SU-DHL-6 (cell line): ENCODE results near the gene DNASE1L1.

Experiments
- H2AFZ ChIP-seq: fragments of 200-600 bp; sonication (generic); 2 replicates; pipeline ENCODE4 v1.6.1; 2014; ENCODE audit warnings: low read depth, mild to moderate bottlenecking, moderate library complexity, mixed read lengths, antibody characterized with exemption, low read length; ENCODE audit not compliant: severe bottlenecking
- H3F3A ChIP-seq: fragments of 200-600 bp; shearing (Covaris generic); 2 replicates; pipeline ENCODE4 v1.6.0; 2016; ENCODE audit warnings: antibody characterized with exemption, mild to moderate bottlenecking; ENCODE audit not compliant: insufficient read depth
- H3K27ac ChIP-seq: fragments of 200-600 bp; sonication (generic); 2 replicates; pipeline ENCODE4 v1.5.1; 2016; ENCODE audit warnings: low read depth, mild to moderate bottlenecking, low read length, moderate library complexity, mixed read lengths
- H3K27me3 ChIP-seq: fragments of 200-600 bp; sonication (generic), shearing (Covaris generic); 2 replicates; pipeline ENCODE4 v1.6.0; 2014; ENCODE audit warnings: mild to moderate bottlenecking, low read length
- H3K36me3 ChIP-seq: fragments of 200-600 bp; sonication (generic); 2 replicates; pipeline ENCODE4 v1.6.1; 2014; ENCODE audit warnings: mild to moderate bottlenecking, low read length, mixed read lengths
- H3K4me2 ChIP-seq: fragments of 300-600, 200-600 bp; shearing (Covaris generic), sonication (generic); 2 replicates; pipeline ENCODE4 v1.6.0; 2014; ENCODE audit warnings: low read length, low read depth, mild to moderate bottlenecking; ENCODE audit not compliant: poor library complexity, severe bottlenecking
- H3K4me3 ChIP-seq: fragments of 200-600 bp; sonication (generic); 2 replicates; pipeline ENCODE4 v1.5.1; 2014; ENCODE audit warnings: antibody characterized with exemption, low read length, mild to moderate bottlenecking, mixed read lengths; ENCODE audit not compliant: insufficient read depth, poor library complexity, severe bottlenecking
- H3K79me2 ChIP-seq: fragments of 200-600 bp; sonication (generic); 2 replicates; pipeline ENCODE4 v1.6.1; 2014; ENCODE audit warnings: mild to moderate bottlenecking, low read length, moderate library complexity; ENCODE audit not compliant: insufficient read depth
- H3K9ac ChIP-seq: fragments of 200-600 bp; sonication (generic); 2 replicates; pipeline ENCODE4 v1.7.0; 2014; ENCODE audit warnings: mild to moderate bottlenecking, low read length
- H3K9me2 ChIP-seq: fragments of 200-600 bp; sonication (generic); replicated peaks from 2 replicates; pipeline ENCODE4 v1.6.1; 2014; ENCODE audit warnings: low read length; ENCODE audit not compliant: insufficient read depth
- H3K9me3 ChIP-seq: fragments of 200-600 bp; sonication (generic); 2 replicates; pipeline ENCODE4 v1.6.1; 2014; ENCODE audit warnings: low read length, mixed read lengths; ENCODE audit not compliant: insufficient read depth
- H4K20me1 ChIP-seq: fragments of 200-600 bp; sonication (generic); 2 replicates; pipeline ENCODE4 v1.6.1; 2014; ENCODE audit warnings: low read depth, mild to moderate bottlenecking, antibody characterized with exemption, low read length, moderate library complexity, mixed read lengths
- EZH2phosphoT487 ChIP-seq: fragments of 200-600 bp; sonication (generic), shearing (Covaris generic); conservative IDR thresholded peaks from 2 replicates; pipeline ENCODE4 v1.6.1; 2018; ENCODE audit warnings: mild to moderate bottlenecking, antibody characterized with exemption, low read length, moderate library complexity, mixed read lengths
- TF ChIP-seq, protein P1 (sequence below): fragments of 200-600 bp; sonication (generic); IDR thresholded peaks from one replicate; pipeline ENCODE4 v1.5.1; 2017; ENCODE audit warnings: antibody characterized with exemption, mild to moderate bottlenecking, low read length, moderate library complexity; ENCODE audit not compliant: insufficient read depth, poor library complexity, severe bottlenecking

The DNASE1L1 gene

GRCh38 chrX:154430479-154430878, 21.4 kb upstream of the DNASE1L1 start:
- no peak overlapping the region for H3K9ac ChIP-seq
- no peak overlapping the region for H3K4me2 ChIP-seq
- no peaks in the 10 kb centered on the region for H4K20me1 ChIP-seq
- no peaks in the 10 kb centered on the region for H3K9me3 ChIP-seq
- TF ChIP-seq EZH2phosphoT487 = no peak
- TF ChIP-seq, protein P1, sequence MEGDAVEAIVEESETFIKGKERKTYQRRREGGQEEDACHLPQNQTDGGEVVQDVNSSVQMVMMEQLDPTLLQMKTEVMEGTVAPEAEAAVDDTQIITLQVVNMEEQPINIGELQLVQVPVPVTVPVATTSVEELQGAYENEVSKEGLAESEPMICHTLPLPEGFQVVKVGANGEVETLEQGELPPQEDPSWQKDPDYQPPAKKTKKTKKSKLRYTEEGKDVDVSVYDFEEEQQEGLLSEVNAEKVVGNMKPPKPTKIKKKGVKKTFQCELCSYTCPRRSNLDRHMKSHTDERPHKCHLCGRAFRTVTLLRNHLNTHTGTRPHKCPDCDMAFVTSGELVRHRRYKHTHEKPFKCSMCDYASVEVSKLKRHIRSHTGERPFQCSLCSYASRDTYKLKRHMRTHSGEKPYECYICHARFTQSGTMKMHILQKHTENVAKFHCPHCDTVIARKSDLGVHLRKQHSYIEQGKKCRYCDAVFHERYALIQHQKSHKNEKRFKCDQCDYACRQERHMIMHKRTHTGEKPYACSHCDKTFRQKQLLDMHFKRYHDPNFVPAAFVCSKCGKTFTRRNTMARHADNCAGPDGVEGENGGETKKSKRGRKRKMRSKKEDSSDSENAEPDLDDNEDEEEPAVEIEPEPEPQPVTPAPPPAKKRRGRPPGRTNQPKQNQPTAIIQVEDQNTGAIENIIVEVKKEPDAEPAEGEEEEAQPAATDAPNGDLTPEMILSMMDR = no peak
- no peaks in the 10 kb centered on the region for H3K36me3 ChIP-seq
- H3K27ac ChIP-seq = no peak overlapping the region
- H3K79me2 ChIP-seq = peaks cover 9% of the 10 kb centered on the region; the same call in 1 of the 2 replicates
- no peak overlapping the region for H3K4me3 ChIP-seq
- no peaks in the 10 kb centered on the region for H3K27me3 ChIP-seq
- no peaks in the 10 kb centered on the region for H3F3A ChIP-seq
- H3K9me2 ChIP-seq = no peaks in the 10 kb centered on the region
- no peak overlapping the region for H2AFZ ChIP-seq

GRCh38 chrX:154429711-154430110, 20.7 kb upstream of the DNASE1L1 start:
- peaks cover 9% of the 10 kb centered on the region; the same call in 1 of the 2 replicates for H3K79me2 ChIP-seq
- TF ChIP-seq, protein P1 = no peak
- TF ChIP-seq EZH2phosphoT487 = no peak
- no peaks in the 10 kb centered on the region for H3K27me3 ChIP-seq
- H3K36me3 ChIP-seq = no peaks in the 10 kb centered on the region
- H3K9me2 ChIP-seq = no peaks in the 10 kb centered on the region
- H3F3A ChIP-seq = no peaks in the 10 kb centered on the region
- H3K4me2 ChIP-seq = peak overlapping the region; percentile 80
- H3K27ac ChIP-seq = no peak overlapping the region
- no peak overlapping the region for H2AFZ ChIP-seq
- no peak overlapping the region for H3K4me3 ChIP-seq
- H3K9me3 ChIP-seq = no peaks in the 10 kb centered on the region
- peak overlapping the region; percentile 78; the same call in 1 of the 2 replicates for H3K9ac ChIP-seq
- H4K20me1 ChIP-seq = no peaks in the 10 kb centered on the region

- H2AFZ ChIP-seq = peak within 1 kb of the TSS; percentile 89
- H3K79me2 ChIP-seq = peaks cover 9% of the 10 kb centered on the region; the same call in 1 of the 2 replicates
- H3K4me2 ChIP-seq = peak within 1 kb of the TSS; percentile 83
- H3K9me2 ChIP-seq = no peaks in the 10 kb centered on the region
- no peaks in the 10 kb centered on the region for H4K20me1 ChIP-seq
- H3K9me3 ChIP-seq = no peaks in the 10 kb centered on the region
- no peaks in the 10 kb centered on the region for H3F3A ChIP-seq
- no peaks in the 10 kb centered on the region for H3K36me3 ChIP-seq
- H3K27ac ChIP-seq = peak within 1 kb of the TSS; percentile 36
- no peaks in the 10 kb centered on the region for H3K27me3 ChIP-seq
- H3K9ac ChIP-seq = peak within 1 kb of the TSS; percentile 78
- H3K4me3 ChIP-seq = peak within 1 kb of the TSS; percentile 67
- TF ChIP-seq, protein P1 = no peak
- no peak for TF ChIP-seq EZH2phosphoT487
Observed at GRCh38 chrX:154428176-154429171, 19.4 kb upstream of the DNASE1L1 start, which contains the start of gene ATP6AP1. TSS of gene ATP6AP1 (plus strand) at chrX:154428677. CDS start at chrX:154428693, 16 bp downstream.
